Loucy (cell line): ENCODE measurements around the gene PLPP7.

Experiments
- CTCF ChIP-seq: fragments of 200-600 bp; sonication (generic); conservative IDR thresholded peaks from 2 replicates; pipeline ENCODE4 v1.5.1; 2014; ENCODE audit warnings: mild to moderate bottlenecking, antibody characterized with exemption, low read length
- EZH2phosphoT487 ChIP-seq: fragments of 200-600 bp; IDR thresholded peaks from 2 replicates; pipeline ENCODE4 v1.6.1; 2018; ENCODE audit warnings: antibody characterized with exemption, mild to moderate bottlenecking, moderate library complexity, borderline replicate concordance

DNA sequence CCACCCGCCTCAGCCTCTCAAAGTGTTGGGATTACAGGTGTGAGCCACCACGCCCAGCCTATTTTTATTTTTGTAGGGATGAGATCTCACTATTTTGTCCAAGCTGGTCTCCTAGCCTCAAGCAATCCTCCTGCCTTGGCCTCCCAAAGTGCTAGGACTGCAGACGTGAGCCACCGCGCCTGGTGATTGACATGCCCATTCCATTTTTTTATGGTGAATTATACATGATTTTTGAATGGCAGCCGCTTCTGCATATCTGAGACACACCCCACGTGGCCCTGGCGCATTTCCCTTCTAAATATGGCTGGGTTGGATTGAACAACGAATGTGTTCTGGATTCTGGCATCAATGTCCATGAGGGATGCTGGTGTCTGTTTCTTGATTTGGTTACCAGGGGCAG lies 22.7 kb downstream of the PLPP7 start:
- TF ChIP-seq CTCF (no peak), EZH2phosphoT487 (no peak)
